ENCODE data around the gene TSTD1. TPM values are rescaled to one million over a fixed set of nuclear protein-coding genes. Genes with fewer than 3 reads are reported as not detected.

Gene TSTD1
- total and polyA plus RNA-seq, 2 experiments from 2014 or later = 94.9 to 244 TPM

GRCh38 chr1:161081519-161081918, 42.8 kb upstream of the TSTD1 start:
- TF ChIP-seq CREB1 (CRISPR knock-in tag; IDR thresholded peaks at IDR 0.05; ENCODE audit: low read depth) = no peak
- no peak for TF ChIP-seq ZNF462 (CRISPR knock-in tag; IDR thresholded peaks at IDR 0.05)
- TF ChIP-seq CTCF (conservative IDR thresholded peaks at IDR 0.05; ENCODE audit: low read depth in 2 of 2) = no peak
- no peak for TF ChIP-seq ETS1 (IDR thresholded peaks at IDR 0.05)
- no peak for TF ChIP-seq ZNF331 (CRISPR knock-in tag; IDR thresholded peaks at IDR 0.05; ENCODE audit: low read depth)
- Histone ChIP-seq H3K27ac (ENCODE audit: low read depth) (no peak overlapping the region), H4K20me1 (replicated peaks; ENCODE audit: insufficient read depth) (no peaks in the 10 kb centered on the region), H3K4me2 (no peak overlapping the region), H2AFZ (no peak overlapping the region), H3K9me2 (ENCODE audit: insufficient read depth) (no peaks in the 10 kb centered on the region; the same call in 1 of the 2 replicates), H3K79me2 (replicated peaks; ENCODE audit: insufficient read depth) (no peaks in the 10 kb centered on the region), H3K4me3 (no peak overlapping the region), H3K27me3 (ENCODE audit: insufficient read depth) (no peaks in the 10 kb centered on the region), H3K4me1 (ENCODE audit: insufficient read depth) (peaks cover 11% of the 10 kb centered on the region), H3K36me3 (ENCODE audit: insufficient read depth) (no peaks in the 10 kb centered on the region), H3F3A (replicated peaks; ENCODE audit: low read depth) (peaks cover 5% of the 10 kb centered on the region; the same call in 1 of the 2 replicates)
- Mint-ChIP-seq H3K4me1 (peaks cover 19% of the 10 kb centered on the region), H3K27me3 (ENCODE audit: insufficient read depth, low read depth, poor library complexity) (peaks cover 18% of the 10 kb centered on the region), H3K27ac (no peak overlapping the region), H3K36me3 (ENCODE audit: low read depth) (no peaks in the 10 kb centered on the region; the same call in 2 of the 3 replicates), H3K4me3 (no peak overlapping the region; the same call in 2 of the 3 replicates), H3K9me3 (no peaks in the 10 kb centered on the region; the same call in 2 of the 3 replicates)
- ATAC-seq = no peak
- no peak for DNase-seq (ENCODE audit: low spot score)
